ENCODE data around the gene ZNF439. TPM values are rescaled to one million over a fixed set of nuclear protein-coding genes. Genes with fewer than 3 reads are reported as not detected.
A peak's percentile ranks its signal among the peaks of the same experiment; 100 is the strongest.

Gene ZNF439
- total RNA-seq, 1 experiment from 2014 or later = 3.3 TPM

DNA sequence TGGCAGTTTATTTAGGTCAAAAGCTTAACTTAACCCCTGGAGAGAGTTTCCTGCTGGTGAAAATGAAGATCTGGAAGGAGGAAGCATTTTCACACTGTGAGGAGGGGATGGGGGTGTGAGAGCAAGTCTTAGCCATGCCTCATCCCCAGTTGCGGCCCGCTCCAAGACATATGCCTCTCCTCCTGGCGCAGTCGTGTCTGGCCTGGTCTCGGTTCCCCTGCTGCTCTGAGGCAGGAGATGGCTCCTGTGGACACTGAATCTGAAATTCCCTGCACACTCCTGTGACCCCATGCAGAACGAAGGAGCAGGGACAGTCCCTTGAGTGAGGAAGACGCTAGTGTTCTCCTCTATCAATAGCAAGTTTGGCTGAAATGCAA is 38.7 kb downstream of the ZNF439 start:
- Histone ChIP-seq H2BK20ac (ENCODE audit: low read depth, low read length, poor library complexity, severe bottlenecking) (no peak overlapping the region), H3K18ac (ENCODE audit: insufficient read length, low read depth, low read length) (peak overlapping the region; percentile 51), H2BK12ac (ENCODE audit: insufficient read length, low read depth, low read length) (no peak overlapping the region), H3K27me3 (ENCODE audit: insufficient read depth, low read length) (no peaks in the 10 kb centered on the region), H3K23me2 (ENCODE audit: insufficient read length, low read depth, low read length, poor library complexity, severe bottlenecking) (peaks cover 8% of the 10 kb centered on the region), H2BK5ac (ENCODE audit: insufficient read length, low read length) (no peak overlapping the region), H3K9ac (ENCODE audit: extremely low read depth, insufficient read length, low read length) (no peak overlapping the region), H2AK5ac (ENCODE audit: insufficient read length, low read length) (no peak overlapping the region), H4K91ac (ENCODE audit: insufficient read length, low read depth, low read length) (no peak overlapping the region), H3K4me2 (ENCODE audit: insufficient read depth, insufficient read length, low read length) (peak overlapping the region; percentile 61), H3K9me3 (ENCODE audit: control insufficient read depth, low read depth, low read length) (no peaks in the 10 kb centered on the region), H4K20me1 (ENCODE audit: control insufficient read depth, insufficient read depth, insufficient read length) (no peaks in the 10 kb centered on the region), H3K56ac (ENCODE audit: insufficient read length, low read depth, low read length) (no peak overlapping the region), H3K23ac (ENCODE audit: insufficient read length, low read depth, low read length) (no peak overlapping the region), H3K79me1 (ENCODE audit: insufficient read depth, low read depth, low read length, poor library complexity, severe bottlenecking) (no peaks in the 10 kb centered on the region), H2BK15ac (ENCODE audit: low read depth, low read length) (no peak overlapping the region), H3K4ac (ENCODE audit: low read depth, low read length) (no peak overlapping the region), H2BK120ac (ENCODE audit: low read depth, low read length, poor library complexity, severe bottlenecking) (no peak overlapping the region), H4K5ac (ENCODE audit: insufficient read length, low read depth, low read length) (no peak overlapping the region), H3K27ac (ENCODE audit: insufficient read length, low read depth, low read length) (no peak overlapping the region), H3T11ph (ENCODE audit: low read length) (no peak overlapping the region), H3K79me2 (ENCODE audit: insufficient read depth, low read length) (no peaks in the 10 kb centered on the region), H4K8ac (replicated peaks; ENCODE audit: insufficient read length, low read depth, low read length) (no peak overlapping the region), H3K14ac (ENCODE audit: insufficient read depth, low read length) (no peak overlapping the region), H3K4me1 (ENCODE audit: insufficient read depth, low read length) (peaks cover 6% of the 10 kb centered on the region; the same call in 1 of the 2 replicates), H2AFZ (ENCODE audit: low read length) (peak overlapping the region; percentile 75)
- no CpG with 5 or more reads among the region's 7 CpGs for WGBS (ENCODE audit: extremely low coverage, insufficient read length, low lambda C conversion rate)
- DNase-seq = no peak
- TF ChIP-seq, protein P1, sequence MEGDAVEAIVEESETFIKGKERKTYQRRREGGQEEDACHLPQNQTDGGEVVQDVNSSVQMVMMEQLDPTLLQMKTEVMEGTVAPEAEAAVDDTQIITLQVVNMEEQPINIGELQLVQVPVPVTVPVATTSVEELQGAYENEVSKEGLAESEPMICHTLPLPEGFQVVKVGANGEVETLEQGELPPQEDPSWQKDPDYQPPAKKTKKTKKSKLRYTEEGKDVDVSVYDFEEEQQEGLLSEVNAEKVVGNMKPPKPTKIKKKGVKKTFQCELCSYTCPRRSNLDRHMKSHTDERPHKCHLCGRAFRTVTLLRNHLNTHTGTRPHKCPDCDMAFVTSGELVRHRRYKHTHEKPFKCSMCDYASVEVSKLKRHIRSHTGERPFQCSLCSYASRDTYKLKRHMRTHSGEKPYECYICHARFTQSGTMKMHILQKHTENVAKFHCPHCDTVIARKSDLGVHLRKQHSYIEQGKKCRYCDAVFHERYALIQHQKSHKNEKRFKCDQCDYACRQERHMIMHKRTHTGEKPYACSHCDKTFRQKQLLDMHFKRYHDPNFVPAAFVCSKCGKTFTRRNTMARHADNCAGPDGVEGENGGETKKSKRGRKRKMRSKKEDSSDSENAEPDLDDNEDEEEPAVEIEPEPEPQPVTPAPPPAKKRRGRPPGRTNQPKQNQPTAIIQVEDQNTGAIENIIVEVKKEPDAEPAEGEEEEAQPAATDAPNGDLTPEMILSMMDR (conservative IDR thresholded peaks at IDR 0.05) = no peak
- Mint-ChIP-seq H3K27me3 (ENCODE audit: low read depth) (peaks cover 2% of the 10 kb centered on the region; the same call in 1 of the 2 replicates), H3K27ac (peak overlapping the region; percentile 76 to 98 (median 87); a peak in 5 of 7 replicates), H3K4me3 (peak overlapping the region; percentile 86 to 95), H3K36me3 (ENCODE audit: insufficient read depth in 1 of 3, low read depth in 3 of 3) (peaks cover 12 to 41% (median 21%) of the 10 kb centered on the region in 3 experiments), H3K4me1 (peaks cover 36% of the 10 kb centered on the region in 2 experiments), H3K9me3 (peaks cover 18 to 35% of the 10 kb centered on the region in 2 experiments)
